GM12875 (cell line): Measurements from ENCODE around the gene KCNMB3.

Source experiments
- H3K4me3 ChIP-seq: one replicate; pipeline ENCODE4 v1.5.1; 2011; ENCODE audit warnings: low read depth, low read length, control low read depth
- CTCF ChIP-seq: IDR thresholded peaks from 2 replicates; pipeline ENCODE4 v1.5.1; 2011; ENCODE audit warnings: low read depth, mild to moderate bottlenecking, control low read depth, inconsistent platforms, low read length, moderate library complexity, borderline replicate concordance; ENCODE audit not compliant: insufficient read depth

The KCNMB3 gene

DNA sequence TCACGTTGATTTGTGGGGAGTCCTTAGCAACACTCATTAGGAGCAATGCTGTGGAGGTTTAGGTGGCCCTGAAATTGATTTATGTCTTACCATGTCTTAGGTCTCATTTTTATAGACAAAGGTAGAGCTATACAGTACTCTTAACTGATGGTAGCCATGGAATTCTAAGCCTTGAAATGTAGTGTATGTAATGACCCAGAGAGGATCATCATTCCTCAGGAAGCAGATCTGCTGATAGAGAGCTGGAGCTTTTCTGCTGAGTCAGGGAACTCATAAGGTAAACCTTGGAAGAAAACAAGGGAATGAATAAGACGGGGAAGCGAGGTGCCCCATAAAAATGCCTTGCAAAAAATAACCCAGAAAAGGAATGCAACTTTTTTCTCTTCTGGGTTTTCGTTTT, 37.9 kb upstream of the KCNMB3 start:
- no peak for TF ChIP-seq CTCF
- no peak overlapping the region for H3K4me3 ChIP-seq

DNA sequence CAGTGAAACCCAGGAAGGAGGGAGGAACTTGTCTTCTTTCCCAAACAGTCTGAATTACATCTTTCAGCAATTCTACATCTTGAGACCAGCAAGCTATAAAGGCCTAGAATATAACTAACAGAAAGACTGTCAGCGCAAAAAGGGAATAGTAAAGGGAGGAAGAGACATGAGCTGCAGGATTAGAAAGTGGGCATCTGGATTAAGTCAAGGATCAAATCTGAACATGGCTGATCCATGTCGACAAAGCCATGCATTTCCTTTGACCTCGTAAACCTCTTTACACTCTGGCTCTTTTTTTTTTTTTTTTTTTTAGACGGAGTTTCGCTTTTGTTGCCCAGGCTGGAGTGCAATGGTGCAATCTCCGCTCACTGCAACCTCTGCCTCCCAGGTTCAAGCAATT, 35.4 kb upstream of the KCNMB3 start:
- no peak for TF ChIP-seq CTCF
- no peak overlapping the region for H3K4me3 ChIP-seq

DNA sequence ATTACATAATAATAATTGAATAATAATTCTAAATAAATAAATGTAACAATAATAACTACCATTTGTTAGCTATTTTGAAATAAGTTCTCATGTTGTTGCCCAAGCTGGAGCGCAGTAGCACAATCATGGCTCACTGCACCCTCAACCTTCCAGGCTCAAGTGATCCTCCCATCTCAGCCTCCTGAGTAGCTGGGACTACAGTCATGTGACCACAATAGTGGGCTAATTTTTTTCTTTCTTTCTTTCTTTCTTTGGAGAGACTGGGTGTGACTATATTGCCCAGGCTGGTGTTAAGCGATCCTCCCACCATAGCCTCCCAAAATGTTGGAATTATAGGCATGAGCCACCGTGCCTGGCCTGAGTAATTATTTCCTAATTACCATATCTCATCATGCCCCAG, 30.9 kb upstream of the KCNMB3 start:
- no peak overlapping the region for H3K4me3 ChIP-seq
- TF ChIP-seq CTCF = no peak

DNA sequence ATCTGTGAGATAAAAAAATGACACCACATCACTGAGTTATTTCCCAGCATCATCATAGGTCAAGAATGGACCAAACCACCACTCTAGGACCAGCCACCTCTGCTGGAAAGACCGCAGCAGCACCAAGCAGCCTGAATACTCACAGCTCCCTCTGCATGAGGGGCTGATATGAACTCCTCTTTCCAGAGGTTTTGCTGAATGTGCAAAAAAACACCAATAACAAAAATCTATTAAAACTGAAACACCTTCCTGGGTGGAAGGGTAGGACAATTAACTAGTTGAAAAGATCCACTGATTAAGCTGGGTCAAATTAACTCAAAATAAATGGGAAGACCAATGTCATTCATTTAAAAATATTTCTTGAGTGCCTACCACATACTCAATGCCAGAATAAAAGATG, 28.9 kb upstream of the KCNMB3 start:
- no peak overlapping the region for H3K4me3 ChIP-seq
- no peak for TF ChIP-seq CTCF

- TF ChIP-seq CTCF = no peak
- H3K4me3 ChIP-seq = no peak overlapping the region
Observed at GRCh38 chr3:179278932-179279693, 28.2 kb upstream of the KCNMB3 start.

GRCh38 chr3:179278151-179278550, 27.2 kb upstream of the KCNMB3 start:
- H3K4me3 ChIP-seq = no peak overlapping the region
- no peak for TF ChIP-seq CTCF

GRCh38 chr3:179276743-179277142, 25.8 kb upstream of the KCNMB3 start:
- TF ChIP-seq CTCF = no peak

More at GRCh38 chr3:179276743-179277142, 25.8 kb upstream of the KCNMB3 start:
- no peak overlapping the region for H3K4me3 ChIP-seq
